Stomach smooth muscle (tissue), 2 donors: ENCODE measurements around the gene TMEM97.
"Not testable (repeated sequence)": the region's sequence is repeated elsewhere in the genome, so short reads cannot be mapped to it uniquely, and the experiment has no call there.

Experiments used
- H3K27ac ChIP-seq: one replicate; pipeline ENCODE4 v1.7.0; 2013; ENCODE audit warnings: mild to moderate bottlenecking, low read length, inconsistent platforms
- H3K27me3 ChIP-seq, 2 donors: one replicate each; pipeline ENCODE4 v1.7.0; 2013; ENCODE audit warnings: low read length in 2 of 2; ENCODE audit not compliant: insufficient read depth in 2 of 2, control insufficient read depth in 1 of 2
- H3K36me3 ChIP-seq, 2 donors: one replicate each; pipeline ENCODE4 v1.7.0; 2013; ENCODE audit warnings: low read length in 2 of 2; ENCODE audit not compliant: control insufficient read depth in 2 of 2, insufficient read depth in 2 of 2
- H3K4me1 ChIP-seq: one replicate; pipeline ENCODE4 v1.7.0; 2013; ENCODE audit warnings: low read length; ENCODE audit not compliant: control insufficient read depth, insufficient read depth
- H3K4me3 ChIP-seq, 2 donors: one replicate each; pipeline ENCODE4 v1.7.0; 2013; ENCODE audit warnings: low read length in 2 of 2
- H3K9ac ChIP-seq, 2 donors: one replicate each; pipeline ENCODE4 v1.7.0; 2013; ENCODE audit warnings: low read length in 2 of 2, mild to moderate bottlenecking in 1 of 2
- H3K9me3 ChIP-seq, 2 donors: one replicate each; pipeline ENCODE4 v1.7.0; 2013; ENCODE audit warnings: low read length in 2 of 2; ENCODE audit not compliant: control insufficient read depth in 2 of 2
- donor health status: healthy.
- donor health status: Pancreatic carcinoma.

Gene TMEM97

GRCh38 chr17:28318759-28319597, at the start of gene TMEM97:
TSS of gene TMEM97 (plus strand) at chr17:28319200. CDS start at chr17:28319240, 40 bp downstream.
- H3K27ac ChIP-seq, result peak within 1 kb of the TSS; percentile 75

GRCh38 chr17:28270055-28270454, 48.9 kb upstream of the TMEM97 start:
- H3K4me3 ChIP-seq, result no peak overlapping the region
- no peak overlapping the region for H3K9ac ChIP-seq
- H3K36me3 ChIP-seq, result no peaks in the 10 kb centered on the region
- H3K4me1 ChIP-seq, result no peaks in the 10 kb centered on the region
- H3K27ac ChIP-seq, result no peak overlapping the region
- no peaks in the 10 kb centered on the region for H3K27me3 ChIP-seq
- H3K9me3 ChIP-seq, result peaks cover 0 to 3% of the 10 kb centered on the region in 2 donors

More at GRCh38 chr17:28318759-28319597, at the start of gene TMEM97:
- Histone ChIP-seq H3K9ac (peak within 1 kb of the TSS; percentile 51 to 76), H3K27me3 (no peaks in the 10 kb centered on the region), H3K4me1 (peaks cover 21% of the 10 kb centered on the region), H3K4me3 (peak within 1 kb of the TSS; percentile 73 to 81), H3K9me3 (no peaks in the 10 kb centered on the region), H3K36me3 (no peaks in the 10 kb centered on the region)

DNA sequence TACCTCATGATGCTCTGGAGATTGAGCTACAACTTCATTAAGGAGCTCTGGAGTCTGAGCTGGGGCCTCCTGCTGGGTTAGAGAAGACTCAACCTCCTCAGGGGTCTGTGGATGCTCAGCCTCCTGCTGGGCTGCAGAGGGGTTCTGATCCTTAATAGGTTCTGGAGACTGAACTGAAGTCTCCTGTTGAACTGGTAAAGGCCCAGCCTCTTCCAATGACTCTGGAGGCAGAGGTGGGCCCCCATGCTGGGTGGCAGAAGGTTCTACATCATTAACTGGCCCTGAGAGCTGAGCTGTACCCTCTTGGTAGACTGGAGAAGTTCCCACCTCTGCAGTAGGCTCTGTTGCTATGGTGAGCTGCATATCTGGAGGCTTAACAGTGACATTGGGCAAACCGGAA, 48.1 kb upstream of the TMEM97 start:
- Histone ChIP-seq H3K27ac (no peak overlapping the region), H3K4me1 (no peaks in the 10 kb centered on the region), H3K9ac (no peak overlapping the region), H3K9me3 (peaks cover 0 to 3% of the 10 kb centered on the region in 2 donors), H3K4me3 (no peak overlapping the region), H3K36me3 (no peaks in the 10 kb centered on the region), H3K27me3 (no peaks in the 10 kb centered on the region)

- Histone ChIP-seq H3K9me3 (peaks cover 0 to 3% of the 10 kb centered on the region in 2 donors), H3K27me3 (no peaks in the 10 kb centered on the region), H3K9ac (no peak overlapping the region), H3K36me3 (no peaks in the 10 kb centered on the region), H3K4me1 (no peaks in the 10 kb centered on the region), H3K4me3 (no peak overlapping the region), H3K27ac (no peak overlapping the region)
These were observed 47.6 kb upstream of the TMEM97 start for GRCh38 chr17:28271431-28271830.

GRCh38 chr17:28272166-28272565, 46.8 kb upstream of the TMEM97 start:
- Histone ChIP-seq H3K4me1 (no peaks in the 10 kb centered on the region), H3K9me3 (peaks cover 0 to 3% of the 10 kb centered on the region in 2 donors), H3K36me3 (no peaks in the 10 kb centered on the region), H3K27me3 (no peaks in the 10 kb centered on the region), H3K4me3 (no peak overlapping the region), H3K9ac (no peak overlapping the region), H3K27ac (no peak overlapping the region)

DNA sequence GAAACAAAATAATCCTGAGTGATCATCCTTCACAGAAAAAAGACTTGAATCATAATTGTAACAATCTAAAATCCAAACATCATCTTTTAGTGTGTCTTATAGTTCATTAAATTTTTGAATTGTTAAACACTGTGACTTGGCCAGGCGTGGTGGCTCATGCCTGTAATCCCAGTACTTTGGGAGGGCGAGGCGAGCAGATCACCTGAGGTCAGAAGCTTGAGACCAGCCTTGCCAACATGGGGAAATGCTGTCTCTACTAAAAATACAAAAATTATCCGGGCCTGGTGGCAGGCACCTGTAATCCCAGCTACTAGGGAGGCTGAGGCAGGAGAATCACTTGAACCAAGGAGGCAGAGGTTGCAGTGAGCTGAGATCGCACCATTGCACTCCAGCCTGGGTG, 45.7 kb upstream of the TMEM97 start:
- H3K27ac ChIP-seq, H3K9me3 ChIP-seq, H3K9ac ChIP-seq, H3K4me3 ChIP-seq, H3K4me1 ChIP-seq, H3K36me3 ChIP-seq, H3K27me3 ChIP-seq: not testable (repeated sequence)

GRCh38 chr17:28274591-28275265, 44.3 kb upstream of the TMEM97 start:
- Histone ChIP-seq H3K9ac (no peak overlapping the region), H3K9me3 (no peaks in the 10 kb centered on the region)

DNA sequence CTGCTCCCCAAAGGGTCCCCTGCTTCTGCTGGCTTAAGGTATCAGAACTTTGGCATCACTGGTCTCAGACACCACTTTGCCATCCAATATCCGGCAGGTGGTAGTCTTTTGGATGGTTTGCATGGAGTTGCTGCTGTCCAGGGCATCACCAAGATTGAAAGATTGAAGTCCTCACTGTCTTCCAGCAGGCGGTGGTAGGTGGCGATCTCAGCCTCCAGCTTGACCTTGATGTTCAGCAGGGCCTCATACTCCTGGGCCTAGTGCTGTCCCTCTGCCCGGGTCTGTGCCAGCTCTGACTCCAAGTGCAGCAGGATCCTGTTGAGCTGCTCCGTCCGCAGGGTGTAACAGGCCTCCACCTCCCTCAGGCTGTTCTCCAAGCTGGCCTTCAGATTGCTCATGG, 43.0 kb upstream of the TMEM97 start:
- H3K27ac ChIP-seq, result no peak overlapping the region
- H3K36me3 ChIP-seq, result no peaks in the 10 kb centered on the region
- H3K27me3 ChIP-seq, result no peaks in the 10 kb centered on the region
- no peak overlapping the region for H3K4me3 ChIP-seq
- no peaks in the 10 kb centered on the region for H3K4me1 ChIP-seq
- H3K9me3 ChIP-seq, result no peaks in the 10 kb centered on the region
- H3K9ac ChIP-seq, result no peak overlapping the region

More at GRCh38 chr17:28274591-28275265, 44.3 kb upstream of the TMEM97 start:
- Histone ChIP-seq H3K4me3 (no peak overlapping the region), H3K27me3 (no peaks in the 10 kb centered on the region), H3K4me1 (no peaks in the 10 kb centered on the region), H3K36me3 (no peaks in the 10 kb centered on the region), H3K27ac (no peak overlapping the region)

DNA sequence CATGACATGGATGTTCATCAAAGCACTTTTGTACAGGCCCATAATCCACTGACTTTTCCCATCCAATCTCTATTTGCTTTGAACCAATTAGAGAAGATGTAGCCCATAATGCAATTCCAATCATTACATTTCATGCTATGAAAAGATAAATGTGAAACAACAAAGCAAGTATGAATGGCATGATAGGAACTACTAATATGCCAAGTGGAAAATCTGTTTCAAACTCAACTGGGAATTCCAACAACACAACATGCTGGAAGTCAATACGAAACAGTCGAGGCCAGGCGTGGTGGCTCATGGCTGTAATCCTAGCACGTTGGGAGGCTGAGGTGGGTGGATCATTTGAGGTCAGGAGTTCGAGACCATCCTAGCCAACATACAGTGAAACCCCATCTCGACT, 39.6 kb upstream of the TMEM97 start:
- no peak overlapping the region for H3K27ac ChIP-seq
- H3K9ac ChIP-seq, result no peak overlapping the region
- no peak overlapping the region for H3K4me3 ChIP-seq
- no peaks in the 10 kb centered on the region for H3K27me3 ChIP-seq
- H3K9me3 ChIP-seq, result no peaks in the 10 kb centered on the region
- no peaks in the 10 kb centered on the region for H3K4me1 ChIP-seq
- H3K36me3 ChIP-seq, result no peaks in the 10 kb centered on the region

GRCh38 chr17:28280826-28281225, 38.2 kb upstream of the TMEM97 start:
- no peak overlapping the region for H3K9ac ChIP-seq
- H3K4me1 ChIP-seq, result no peaks in the 10 kb centered on the region
- no peaks in the 10 kb centered on the region for H3K9me3 ChIP-seq
- H3K36me3 ChIP-seq, result no peaks in the 10 kb centered on the region
- H3K4me3 ChIP-seq, result no peak overlapping the region
- H3K27me3 ChIP-seq, result no peaks in the 10 kb centered on the region
- H3K27ac ChIP-seq, result no peak overlapping the region

- Histone ChIP-seq H3K4me1 (no peaks in the 10 kb centered on the region), H3K27me3 (no peaks in the 10 kb centered on the region), H3K27ac (no peak overlapping the region), H3K36me3 (no peaks in the 10 kb centered on the region), H3K4me3 (no peak overlapping the region), H3K9me3 (no peaks in the 10 kb centered on the region), H3K9ac (no peak overlapping the region)
These were observed 36.4 kb upstream of the TMEM97 start for GRCh38 chr17:28282596-28282995.
